ENCODE results near the gene ANKRD26. TPM values are rescaled to one million over a fixed set of nuclear protein-coding genes. Genes with fewer than 3 reads are reported as not detected.

The ANKRD26 gene
- total RNA-seq, 6 experiments from 2014 or later: 7.1 to 8.7 (median 7.7) TPM

- Mint-ChIP-seq H3K36me3 (ENCODE audit: low read depth) (peaks cover 22% of the 10 kb centered on the region), H3K27ac (peak overlapping the region; percentile 12), H3K9me3 (no peaks in the 10 kb centered on the region), H3K27me3 (ENCODE audit: insufficient read depth) (no peaks in the 10 kb centered on the region), H3K4me1 (ENCODE audit: low read depth) (peaks cover 12% of the 10 kb centered on the region), H3K4me3 (no peak overlapping the region)
- no peak for TF ChIP-seq CTCF (IDR thresholded peaks at IDR 0.05)
- DNase-seq: peak; percentile 2
Observed at GRCh38 chr10:27041196-27041595, 59.1 kb downstream of the ANKRD26 start.

- no peak for DNase-seq
- no peak for TF ChIP-seq CTCF (IDR thresholded peaks at IDR 0.05)
- H3K36me3 Mint-ChIP-seq (ENCODE audit: low read depth): peaks cover 22% of the 10 kb centered on the region
- no peaks in the 10 kb centered on the region for H3K9me3 Mint-ChIP-seq
- H3K4me1 Mint-ChIP-seq (ENCODE audit: low read depth): peaks cover 22% of the 10 kb centered on the region
- H3K27ac Mint-ChIP-seq: no peak overlapping the region
- no peak overlapping the region for H3K4me3 Mint-ChIP-seq
- no peaks in the 10 kb centered on the region for H3K27me3 Mint-ChIP-seq (ENCODE audit: insufficient read depth)
Observed at GRCh38 chr10:27038168-27038567, 62.1 kb downstream of the ANKRD26 start.

GRCh38 chr10:27035163-27035562 is 65.1 kb downstream of the ANKRD26 start:
- Mint-ChIP-seq H3K4me3 (peak overlapping the region; percentile 35; the same call in 1 of the 2 replicates), H3K27ac (no peak overlapping the region; the same call in 1 of the 2 replicates), H3K9me3 (no peaks in the 10 kb centered on the region), H3K27me3 (ENCODE audit: insufficient read depth) (no peaks in the 10 kb centered on the region; the same call in 1 of the 2 replicates), H3K4me1 (ENCODE audit: low read depth) (peaks cover 10% of the 10 kb centered on the region; the same call in 1 of the 2 replicates), H3K36me3 (ENCODE audit: low read depth) (peaks cover 10% of the 10 kb centered on the region)
- no peak for TF ChIP-seq CTCF (IDR thresholded peaks at IDR 0.05)
- DNase-seq: no peak

- no peaks in the 10 kb centered on the region; the same call in 1 of the 2 replicates for H3K27me3 Mint-ChIP-seq (ENCODE audit: insufficient read depth)
- no peak for DNase-seq
- no peak for TF ChIP-seq CTCF (IDR thresholded peaks at IDR 0.05)
- H3K9me3 Mint-ChIP-seq: no peaks in the 10 kb centered on the region
- peaks cover 5% of the 10 kb centered on the region; the same call in 1 of the 2 replicates for H3K4me1 Mint-ChIP-seq (ENCODE audit: low read depth)
- no peak overlapping the region for H3K4me3 Mint-ChIP-seq
- H3K27ac Mint-ChIP-seq: no peak overlapping the region
- no peaks in the 10 kb centered on the region for H3K36me3 Mint-ChIP-seq (ENCODE audit: low read depth)
Observed at GRCh38 chr10:27030060-27030459, 70.2 kb downstream of the ANKRD26 start.

- H3K9me3 Mint-ChIP-seq: no peaks in the 10 kb centered on the region
- no peak overlapping the region for H3K4me3 Mint-ChIP-seq
- peaks cover 6% of the 10 kb centered on the region; the same call in 1 of the 2 replicates for H3K4me1 Mint-ChIP-seq (ENCODE audit: low read depth)
- no peaks in the 10 kb centered on the region for H3K27me3 Mint-ChIP-seq (ENCODE audit: insufficient read depth)
- no peak for TF ChIP-seq CTCF (IDR thresholded peaks at IDR 0.05)
- no peak for DNase-seq
- H3K27ac Mint-ChIP-seq: no peak overlapping the region
- H3K36me3 Mint-ChIP-seq (ENCODE audit: low read depth): peaks cover 11% of the 10 kb centered on the region
Observed at GRCh38 chr10:27022048-27022447, 78.2 kb downstream of the ANKRD26 start.

- DNase-seq: no peak
- Mint-ChIP-seq H3K36me3 (ENCODE audit: low read depth) (peaks cover 11% of the 10 kb centered on the region), H3K9me3 (no peaks in the 10 kb centered on the region), H3K4me3 (no peak overlapping the region), H3K27me3 (ENCODE audit: insufficient read depth) (no peaks in the 10 kb centered on the region), H3K27ac (no peak overlapping the region), H3K4me1 (ENCODE audit: low read depth) (peaks cover 6% of the 10 kb centered on the region; the same call in 1 of the 2 replicates)
- no peak for TF ChIP-seq CTCF (IDR thresholded peaks at IDR 0.05)
Observed at GRCh38 chr10:27020243-27020642, 80.1 kb downstream of the ANKRD26 start.
